Neural progenitor cell (in vitro differentiated cells): ENCODE data around the gene NOS1AP.

Experiments
- CTCF ChIP-seq: fragments of 200-600 bp; sonication (generic); IDR thresholded peaks from 2 replicates; pipeline ENCODE4 v1.5.1; 2017; ENCODE audit warnings: antibody characterized with exemption, mild to moderate bottlenecking
- EZH2phosphoT487 ChIP-seq: fragments of 200-600 bp; sonication (generic); IDR thresholded peaks from 2 replicates; pipeline ENCODE4 v1.6.1; 2017; ENCODE audit warnings: antibody characterized with exemption

DNA sequence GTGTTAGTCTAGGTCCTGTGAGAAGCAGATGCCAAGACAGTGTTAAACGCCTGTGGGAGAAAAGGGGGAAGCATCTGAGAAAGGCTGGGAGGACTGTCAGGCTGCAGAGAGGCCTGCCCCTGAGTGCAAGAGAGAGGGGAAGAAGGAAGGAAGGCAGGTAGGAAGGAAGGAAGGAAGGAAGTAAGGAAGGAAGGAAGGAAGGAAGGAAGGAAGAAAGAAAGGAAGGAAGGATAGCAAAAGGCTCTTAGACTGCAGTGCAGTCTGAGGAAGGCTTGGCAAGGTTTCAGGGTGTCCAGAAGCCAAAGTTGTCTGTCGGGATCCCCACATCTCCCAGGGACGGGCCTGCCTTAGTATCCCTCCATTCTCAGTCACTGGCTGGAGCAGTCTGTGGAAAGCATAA, 224.5 kb downstream of the NOS1AP start:
- TF ChIP-seq CTCF (no peak), EZH2phosphoT487 (no peak)
